Neural progenitor cell (in vitro differentiated cells): Measurements from ENCODE around the gene HCRTR1.

Experiments used
- CTCF ChIP-seq: fragments of 200-600 bp; sonication (generic); IDR thresholded peaks from 2 replicates; pipeline ENCODE4 v1.5.1; 2017; ENCODE audit warnings: antibody characterized with exemption, mild to moderate bottlenecking
- EZH2 ChIP-seq: fragments of 200-600 bp; sonication (generic); IDR thresholded peaks from 2 replicates; pipeline ENCODE4 v1.6.1; 2017; ENCODE audit warnings: antibody characterized with exemption, mild to moderate bottlenecking, moderate library complexity

GRCh38 chr1:31579374-31579773 lies 38.1 kb upstream of the HCRTR1 start:
- TF ChIP-seq CTCF (no peak), EZH2 (no peak)
